Osteoblast (primary cell): Measurements from ENCODE around the gene RPL5. TPM values are rescaled to one million over a fixed set of nuclear protein-coding genes. Genes with fewer than 3 reads are reported as not detected.

Source experiments
- DNase-seq: peaks from one replicate; pipeline ENCODE4 v3.0.0; 2011; ENCODE audit warnings: low spot score, mixed read lengths; ENCODE audit not compliant: insufficient read length; ENCODE audit errors: missing footprints
- H2AFZ ChIP-seq: 2 replicates; pipeline ENCODE4 v1.6.0; 2011; ENCODE audit warnings: mild to moderate bottlenecking, low read length
- H3K27ac ChIP-seq: 2 replicates; pipeline ENCODE4 v1.5.1; 2011; ENCODE audit warnings: mild to moderate bottlenecking, low read depth, low read length, moderate library complexity
- H3K27me3 ChIP-seq: 2 replicates; pipeline ENCODE4 v1.6.0; 2012; ENCODE audit warnings: mild to moderate bottlenecking, control low read depth, inconsistent platforms, low read length, moderate library complexity; ENCODE audit not compliant: insufficient read depth
- H3K36me3 ChIP-seq: 2 replicates; pipeline ENCODE4 v1.5.1; 2011; ENCODE audit warnings: mild to moderate bottlenecking, low read length, control low read depth, moderate library complexity; ENCODE audit not compliant: insufficient read depth
- H3K4me1 ChIP-seq: 2 replicates; pipeline ENCODE4 v1.5.1; 2011; ENCODE audit warnings: mild to moderate bottlenecking, low read length, control low read depth, moderate library complexity; ENCODE audit not compliant: insufficient read depth
- H3K4me2 ChIP-seq: 2 replicates; pipeline ENCODE4 v1.6.0; 2011; ENCODE audit warnings: mild to moderate bottlenecking, low read length; ENCODE audit not compliant: insufficient read depth
- H3K4me3 ChIP-seq: fragments of 200-600 bp; sonication (generic); 3 replicates; pipeline ENCODE4 v1.5.1; 2012; ENCODE audit warnings: mild to moderate bottlenecking, low read length, inconsistent platforms; ENCODE audit not compliant: insufficient read depth
- H3K79me2 ChIP-seq: 2 replicates; pipeline ENCODE4 v1.6.0; 2012; ENCODE audit warnings: mild to moderate bottlenecking, low read length, control low read depth, inconsistent platforms; ENCODE audit not compliant: insufficient read depth
- H3K9me3 ChIP-seq: 2 replicates; pipeline ENCODE4 v1.5.1; 2011; ENCODE audit warnings: low read depth, low read length, control low read depth
- H4K20me1 ChIP-seq: 2 replicates; pipeline ENCODE4 v1.6.0; 2012; ENCODE audit warnings: mild to moderate bottlenecking, low read length, control low read depth; ENCODE audit not compliant: insufficient read depth
- total RNA-seq: library from RNA; depleted of rRNA; stranded (reverse); fragments of >200 nt; gene quantifications from 2 replicates; pipeline ENCODE4 v1.2.3, GENCODE V29; 2012
- TF ChIP-seq, protein P1 (sequence below): IDR thresholded peaks from 2 replicates; pipeline ENCODE4 v1.5.1; 2011; ENCODE audit warnings: mild to moderate bottlenecking, low read depth, low read length, moderate library complexity; ENCODE audit errors: extremely low read depth

The RPL5 gene
- total RNA-seq, 1 donor = 827 TPM

DNA sequence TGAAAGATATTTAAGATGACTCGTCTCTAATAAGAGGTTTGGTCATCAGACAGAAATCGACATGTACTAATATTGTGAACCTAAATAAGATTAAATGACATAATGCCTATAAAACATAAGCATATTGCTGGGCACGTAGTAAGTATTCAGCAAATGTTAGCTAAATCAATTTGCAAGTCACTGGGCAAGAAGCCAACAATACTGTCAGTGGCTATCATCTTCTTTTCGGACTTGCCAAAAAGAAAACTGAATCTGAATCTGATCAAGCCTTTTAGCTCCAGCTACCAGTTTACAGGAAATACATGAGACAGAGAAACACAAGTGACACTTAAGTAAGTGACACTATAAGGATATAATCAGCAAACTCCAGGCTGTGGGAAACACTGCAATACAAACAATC, 46.0 kb downstream of the RPL5 start:
- TF ChIP-seq, protein P1, sequence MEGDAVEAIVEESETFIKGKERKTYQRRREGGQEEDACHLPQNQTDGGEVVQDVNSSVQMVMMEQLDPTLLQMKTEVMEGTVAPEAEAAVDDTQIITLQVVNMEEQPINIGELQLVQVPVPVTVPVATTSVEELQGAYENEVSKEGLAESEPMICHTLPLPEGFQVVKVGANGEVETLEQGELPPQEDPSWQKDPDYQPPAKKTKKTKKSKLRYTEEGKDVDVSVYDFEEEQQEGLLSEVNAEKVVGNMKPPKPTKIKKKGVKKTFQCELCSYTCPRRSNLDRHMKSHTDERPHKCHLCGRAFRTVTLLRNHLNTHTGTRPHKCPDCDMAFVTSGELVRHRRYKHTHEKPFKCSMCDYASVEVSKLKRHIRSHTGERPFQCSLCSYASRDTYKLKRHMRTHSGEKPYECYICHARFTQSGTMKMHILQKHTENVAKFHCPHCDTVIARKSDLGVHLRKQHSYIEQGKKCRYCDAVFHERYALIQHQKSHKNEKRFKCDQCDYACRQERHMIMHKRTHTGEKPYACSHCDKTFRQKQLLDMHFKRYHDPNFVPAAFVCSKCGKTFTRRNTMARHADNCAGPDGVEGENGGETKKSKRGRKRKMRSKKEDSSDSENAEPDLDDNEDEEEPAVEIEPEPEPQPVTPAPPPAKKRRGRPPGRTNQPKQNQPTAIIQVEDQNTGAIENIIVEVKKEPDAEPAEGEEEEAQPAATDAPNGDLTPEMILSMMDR = no peak
- H3K4me2 ChIP-seq = peak overlapping the region; percentile 60
- DNase-seq = peak; percentile 47
- no peak overlapping the region for H2AFZ ChIP-seq
- no peaks in the 10 kb centered on the region for H4K20me1 ChIP-seq
- H3K27me3 ChIP-seq = no peaks in the 10 kb centered on the region
- no peaks in the 10 kb centered on the region for H3K9me3 ChIP-seq
- H3K4me3 ChIP-seq = no peak overlapping the region
- H3K36me3 ChIP-seq = no peaks in the 10 kb centered on the region
- no peak overlapping the region for H3K27ac ChIP-seq
- H3K79me2 ChIP-seq = no peaks in the 10 kb centered on the region
- H3K4me1 ChIP-seq = peaks cover 5% of the 10 kb centered on the region

DNA sequence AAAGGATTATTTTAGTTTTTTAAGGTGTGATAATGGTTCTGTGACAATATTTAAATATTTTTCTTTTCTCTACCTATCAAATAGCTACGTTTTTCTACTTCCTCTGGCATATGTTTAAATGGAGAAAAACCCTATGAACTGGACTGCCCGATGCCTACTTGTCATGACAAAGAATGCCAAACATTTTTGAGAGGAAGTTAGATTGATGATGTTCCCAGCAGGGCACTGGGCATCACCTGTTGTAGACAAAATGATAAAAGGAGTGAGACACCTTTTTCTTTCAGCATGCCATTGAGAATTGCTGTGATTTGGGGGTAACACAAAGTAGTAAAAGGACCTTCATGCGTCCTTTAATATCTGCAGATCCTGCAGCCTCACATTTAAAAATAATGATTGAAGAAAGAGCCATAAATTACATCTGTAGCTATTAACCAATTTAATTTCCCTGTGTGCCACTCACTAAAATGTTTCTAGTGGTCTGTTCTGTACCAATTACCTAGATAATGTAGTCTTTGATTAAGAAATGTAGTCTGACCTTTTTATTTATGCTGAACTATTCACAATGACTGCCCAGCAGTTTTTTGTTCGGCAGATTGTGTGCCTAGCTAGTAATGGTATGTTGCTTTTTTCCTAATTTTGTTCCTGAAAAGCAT, 47.6 kb downstream of the RPL5 start:
- H3K9me3 ChIP-seq = no peaks in the 10 kb centered on the region

DNA sequence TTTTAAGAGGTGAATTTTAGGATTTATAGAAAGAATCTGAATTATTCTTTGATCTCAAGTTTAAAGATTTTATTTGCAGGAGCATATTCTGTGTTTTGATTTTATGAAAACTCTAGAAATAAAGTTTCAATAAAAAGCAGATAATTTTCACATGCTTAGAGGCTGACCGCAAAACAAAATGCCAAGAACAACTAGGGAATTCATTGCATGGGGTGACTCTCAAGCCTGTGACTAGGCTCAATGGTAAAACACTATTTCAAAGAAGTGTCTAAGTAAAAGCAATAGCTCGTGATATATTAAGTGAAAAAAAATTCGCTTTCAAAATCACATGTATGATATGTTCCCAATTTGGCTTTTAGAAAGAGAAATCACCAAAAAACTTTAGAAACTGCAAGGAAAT, 49.6 kb downstream of the RPL5 start:
- DNase-seq = no peak
- peaks cover 5% of the 10 kb centered on the region for H3K4me1 ChIP-seq

More for the DNA sequence above, 47.6 kb downstream of the RPL5 start:
- Histone ChIP-seq H2AFZ (no peak overlapping the region), H4K20me1 (no peaks in the 10 kb centered on the region), H3K4me3 (no peak overlapping the region), H3K79me2 (no peaks in the 10 kb centered on the region), H3K27ac (no peak overlapping the region), H3K36me3 (no peaks in the 10 kb centered on the region), H3K4me2 (no peak overlapping the region), H3K4me1 (peaks cover 5% of the 10 kb centered on the region), H3K27me3 (no peaks in the 10 kb centered on the region)
- no peak for DNase-seq
- TF ChIP-seq, protein P1 = no peak

DNA sequence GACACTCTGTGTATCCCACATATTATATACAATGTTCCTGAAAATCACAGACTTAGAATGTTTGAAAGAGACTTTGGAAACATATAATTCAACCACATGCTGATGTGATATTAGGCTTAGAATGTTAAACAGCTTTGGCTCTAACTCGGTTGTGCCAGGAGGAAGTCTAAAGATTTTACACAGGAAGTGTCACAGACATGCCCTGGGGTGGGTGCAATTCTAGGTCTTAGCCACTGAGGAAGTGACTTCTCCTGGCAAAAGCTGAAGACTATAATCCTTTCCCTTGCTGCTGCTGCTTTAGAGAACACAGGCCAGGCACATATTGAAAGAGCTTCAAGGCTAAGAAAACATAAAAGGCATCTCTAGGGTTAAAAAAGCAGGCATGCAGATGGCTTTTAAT, 51.0 kb downstream of the RPL5 start:
- Histone ChIP-seq H3K27me3 (no peaks in the 10 kb centered on the region), H3K4me2 (no peak overlapping the region), H3K4me3 (no peak overlapping the region), H3K4me1 (no peaks in the 10 kb centered on the region), H3K27ac (no peak overlapping the region), H3K79me2 (no peaks in the 10 kb centered on the region), H3K36me3 (no peaks in the 10 kb centered on the region), H3K9me3 (no peaks in the 10 kb centered on the region), H2AFZ (no peak overlapping the region), H4K20me1 (no peaks in the 10 kb centered on the region)
- TF ChIP-seq, protein P1 = no peak
- no peak for DNase-seq

More for the DNA sequence above, 49.6 kb downstream of the RPL5 start:
- Histone ChIP-seq H4K20me1 (no peaks in the 10 kb centered on the region), H2AFZ (no peak overlapping the region), H3K4me2 (no peak overlapping the region), H3K36me3 (no peaks in the 10 kb centered on the region), H3K79me2 (no peaks in the 10 kb centered on the region), H3K9me3 (no peaks in the 10 kb centered on the region), H3K4me3 (no peak overlapping the region), H3K27ac (no peak overlapping the region), H3K27me3 (no peaks in the 10 kb centered on the region)
- TF ChIP-seq, protein P1 = no peak
